Mesendoderm (in vitro differentiated cells): ENCODE results near the gene TMA7.
A peak's percentile ranks its signal among the peaks of the same experiment; 100 is the strongest.
"Not testable (repeated sequence)": the region's sequence is repeated elsewhere in the genome, so short reads cannot be mapped to it uniquely, and the experiment has no call there.

Experiments
- DNase-seq: peaks from one replicate; pipeline ENCODE4 v3.0.0; 2013
- H2AK5ac ChIP-seq: 2 replicates; pipeline ENCODE4 v1.6.1; 2013; ENCODE audit warnings: low read length, inconsistent platforms
- H2BK120ac ChIP-seq: 2 replicates; pipeline ENCODE4 v1.6.1; 2013; ENCODE audit warnings: low read depth, mild to moderate bottlenecking, low read length, moderate library complexity, mixed read lengths
- H2BK15ac ChIP-seq: replicated peaks from 2 replicates; pipeline ENCODE4 v1.6.1; 2013; ENCODE audit warnings: low read depth, mild to moderate bottlenecking, moderate library complexity
- H2BK5ac ChIP-seq: 2 replicates; pipeline ENCODE4 v1.6.1; 2013; ENCODE audit warnings: low read length, inconsistent platforms
- H3K18ac ChIP-seq: 2 replicates; pipeline ENCODE4 v1.6.1; 2013; ENCODE audit warnings: mild to moderate bottlenecking, low read length, mixed read lengths
- H3K23ac ChIP-seq: one replicate; pipeline ENCODE4 v1.6.1; 2013; ENCODE audit warnings: low read length
- H3K27ac ChIP-seq: 2 replicates; pipeline ENCODE4 v1.5.1; 2013; ENCODE audit warnings: low read depth, mild to moderate bottlenecking, inconsistent platforms, low read length, moderate library complexity
- H3K27me3 ChIP-seq: 2 replicates; pipeline ENCODE4 v1.6.1; 2013; ENCODE audit warnings: low read length, control low read depth, mild to moderate bottlenecking, inconsistent platforms; ENCODE audit not compliant: insufficient read depth, poor library complexity
- H3K36me3 ChIP-seq: 2 replicates; pipeline ENCODE4 v1.6.1; 2013; ENCODE audit warnings: low read length, inconsistent platforms; ENCODE audit not compliant: control insufficient read depth, insufficient read depth
- H3K4ac ChIP-seq: one replicate; pipeline ENCODE4 v1.6.1; 2013; ENCODE audit warnings: low read depth, mild to moderate bottlenecking, low read length, moderate library complexity
- H3K4me1 ChIP-seq: 2 replicates; pipeline ENCODE4 v1.6.1; 2013; ENCODE audit warnings: low read depth, low read length, inconsistent platforms; ENCODE audit not compliant: control insufficient read depth
- H3K4me2 ChIP-seq: 2 replicates; pipeline ENCODE4 v1.6.1; 2013; ENCODE audit warnings: low read length
- H3K4me3 ChIP-seq: 2 replicates; pipeline ENCODE4 v1.5.1; 2013; ENCODE audit warnings: mild to moderate bottlenecking, low read length
- H3K56ac ChIP-seq: one replicate; pipeline ENCODE4 v1.6.1; 2013; ENCODE audit warnings: low read length
- H3K79me1 ChIP-seq: 2 replicates; pipeline ENCODE4 v1.6.1; 2013; ENCODE audit warnings: low read length, inconsistent platforms
- H3K79me2 ChIP-seq: 2 replicates; pipeline ENCODE4 v1.6.1; 2013; ENCODE audit warnings: mild to moderate bottlenecking, low read length; ENCODE audit not compliant: control insufficient read depth, insufficient read depth
- H3K9ac ChIP-seq: 2 replicates; pipeline ENCODE4 v1.6.1; 2013; ENCODE audit warnings: low read length, inconsistent platforms
- H4K5ac ChIP-seq: one replicate; pipeline ENCODE4 v1.6.1; 2013; ENCODE audit warnings: low read length
- H4K8ac ChIP-seq: one replicate; pipeline ENCODE4 v1.6.1; 2013; ENCODE audit warnings: low read depth, mild to moderate bottlenecking, control low read depth, low read length, moderate library complexity
- WGBS: extraction: QIAGEN DNeasy Blood & Tissue Kit; methylation state at CpG from one replicate; pipeline ENCODE4 v1.1.7; 2013; ENCODE audit warnings: low lambda C conversion rate, missing lambda C conversion rate; ENCODE audit not compliant: insufficient coverage; ENCODE audit errors: extremely low coverage; 5-methylcytosine and 5-hydroxymethylcytosine counted together

TMA7 gene

DNA sequence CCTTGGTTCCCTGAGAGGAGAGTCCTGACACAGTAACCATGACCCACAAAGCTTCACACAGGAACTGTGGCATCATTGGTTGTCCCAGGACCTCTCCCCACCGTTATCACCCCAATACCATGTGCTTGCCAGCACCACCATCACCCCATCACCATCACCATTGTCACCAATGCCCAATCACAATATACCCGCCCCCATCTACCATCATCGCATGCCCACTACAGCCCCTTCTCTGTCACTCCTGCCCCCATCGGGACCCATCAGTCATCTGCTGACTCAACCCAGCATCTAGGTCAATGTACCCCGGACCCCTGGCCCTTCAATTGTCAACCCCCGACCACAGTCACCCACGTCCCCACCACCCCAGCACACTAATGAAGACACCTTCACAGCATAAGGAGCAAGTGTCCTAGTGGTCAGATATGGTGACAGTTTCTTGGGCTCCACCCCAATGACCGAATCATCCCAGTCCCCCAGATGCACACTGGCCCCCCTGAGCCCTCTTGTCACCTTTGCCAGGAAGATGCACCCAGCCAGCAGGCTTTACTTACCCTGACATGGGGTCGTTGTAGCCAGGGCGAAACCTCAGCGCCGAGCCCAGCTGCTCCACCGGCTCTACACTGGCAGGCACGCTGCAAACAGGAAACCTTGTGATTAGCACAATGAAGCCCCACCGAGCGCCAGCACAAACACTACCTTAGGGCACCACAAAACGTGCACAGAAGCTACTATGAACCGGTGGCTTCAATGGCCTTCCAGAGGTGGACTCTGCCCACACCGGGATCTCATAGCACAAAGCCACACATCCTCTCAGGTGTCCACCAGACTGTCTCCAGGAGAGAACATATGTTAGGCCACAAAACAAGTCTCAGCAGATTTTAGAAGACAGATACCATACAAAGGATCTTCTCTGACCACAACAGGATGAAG lies 38.8 kb downstream of the TMA7 start:
- no peaks in the 10 kb centered on the region for H3K79me1 ChIP-seq
- no peak overlapping the region for H3K4me3 ChIP-seq
- H4K8ac ChIP-seq = no peak overlapping the region
- no peaks in the 10 kb centered on the region for H3K27me3 ChIP-seq
- DNase-seq = no peak
- H3K23ac ChIP-seq = no peak overlapping the region
- H3K18ac ChIP-seq = no peak overlapping the region
- H4K5ac ChIP-seq = no peak overlapping the region
- WGBS = no CpG with 5 or more reads among the region's 19 CpGs
- no peaks in the 10 kb centered on the region for H3K36me3 ChIP-seq
- no peak overlapping the region for H2BK15ac ChIP-seq
- no peak overlapping the region for H3K56ac ChIP-seq
- H2AK5ac ChIP-seq = no peak overlapping the region
- H3K4ac ChIP-seq = no peak overlapping the region
- peaks cover 6% of the 10 kb centered on the region for H3K4me1 ChIP-seq
- H2BK5ac ChIP-seq = no peak overlapping the region
- no peak overlapping the region for H3K9ac ChIP-seq
- no peak overlapping the region for H3K27ac ChIP-seq
- no peaks in the 10 kb centered on the region for H3K79me2 ChIP-seq
- no peak overlapping the region for H2BK120ac ChIP-seq
- no peak overlapping the region for H3K4me2 ChIP-seq

DNA sequence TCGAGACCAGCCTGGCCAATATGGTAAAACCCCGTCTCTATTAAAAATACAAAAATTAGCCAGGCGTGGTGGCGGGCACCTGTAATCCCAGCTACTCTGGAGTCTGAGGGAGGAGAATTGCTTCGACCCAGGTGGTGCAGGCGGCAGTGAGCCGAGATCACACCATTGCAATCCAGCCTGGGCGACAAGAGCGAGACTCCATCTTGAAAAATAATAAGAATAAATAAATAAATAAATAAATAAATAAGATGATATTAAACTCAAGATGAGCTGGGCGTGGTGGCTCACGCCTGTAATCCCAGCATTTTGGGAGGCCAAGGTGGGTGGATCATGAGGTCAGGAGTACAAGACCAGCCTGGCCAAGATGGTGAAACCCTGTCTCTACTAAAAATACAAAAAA lies 40.8 kb downstream of the TMA7 start:
- H2BK15ac ChIP-seq = not testable (repeated sequence)

DNA sequence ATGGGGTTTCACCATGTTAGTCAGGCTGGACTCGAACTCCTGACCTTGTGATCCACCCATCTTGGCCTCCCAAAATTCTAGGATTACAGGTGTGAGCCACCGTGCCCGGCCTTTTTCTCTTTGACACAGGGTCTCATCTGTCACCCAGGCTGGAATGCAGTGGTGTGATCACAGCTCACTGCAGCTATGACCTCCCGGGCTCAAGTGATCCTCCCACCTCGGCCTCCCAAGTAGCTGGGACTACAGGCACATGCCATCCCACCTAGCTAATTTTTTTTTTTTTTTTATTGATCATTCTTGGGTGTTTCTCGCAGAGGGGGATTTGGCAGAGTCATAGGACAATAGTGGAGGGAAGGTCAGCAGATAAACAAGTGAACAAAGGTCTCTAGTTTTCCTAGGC lies 42.8 kb downstream of the TMA7 start:
- not testable (repeated sequence) for H3K4ac ChIP-seq, DNase-seq, H4K8ac ChIP-seq, H2BK120ac ChIP-seq, H3K4me2 ChIP-seq, H3K36me3 ChIP-seq, H2BK15ac ChIP-seq, H3K27ac ChIP-seq, H3K9ac ChIP-seq, H3K79me1 ChIP-seq, H3K18ac ChIP-seq, H3K23ac ChIP-seq, H3K56ac ChIP-seq, H2AK5ac ChIP-seq, H3K4me3 ChIP-seq, H3K79me2 ChIP-seq, H3K4me1 ChIP-seq, H3K27me3 ChIP-seq, H4K5ac ChIP-seq, H2BK5ac ChIP-seq
- WGBS = no CpG with 5 or more reads among the region's 6 CpGs

More for the DNA sequence above, 40.8 kb downstream of the TMA7 start:
- not testable (repeated sequence) for H3K27ac ChIP-seq, H3K79me2 ChIP-seq, DNase-seq, H3K4me2 ChIP-seq, H2BK5ac ChIP-seq, H2AK5ac ChIP-seq, H3K4me3 ChIP-seq, H2BK120ac ChIP-seq, H4K8ac ChIP-seq, H3K36me3 ChIP-seq, H4K5ac ChIP-seq, H3K4me1 ChIP-seq, H3K23ac ChIP-seq, H3K27me3 ChIP-seq, H3K9ac ChIP-seq, H3K79me1 ChIP-seq, H3K18ac ChIP-seq, H3K56ac ChIP-seq, H3K4ac ChIP-seq
- no CpG with 5 or more reads among the region's 11 CpGs for WGBS

DNA sequence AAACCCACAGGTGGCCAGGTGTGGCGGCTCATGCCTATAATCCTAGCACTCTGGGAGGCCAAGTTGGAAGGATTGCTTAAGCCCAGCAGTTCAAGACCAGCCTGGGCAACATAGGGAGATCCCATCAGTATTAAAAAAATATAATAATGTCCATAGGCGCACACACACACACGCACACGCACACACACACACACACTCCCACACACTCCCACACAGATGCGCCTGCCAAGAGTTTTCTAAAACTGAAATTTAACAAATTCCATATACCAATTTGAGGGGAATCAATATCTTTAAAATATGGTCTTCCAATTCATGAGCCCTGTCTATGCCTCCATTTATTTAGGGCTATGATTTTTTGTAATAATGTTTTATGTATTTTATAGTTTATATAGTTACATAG lies 46.9 kb downstream of the TMA7 start:
- Histone ChIP-seq H3K27me3 (no peaks in the 10 kb centered on the region), H3K23ac (no peak overlapping the region), H3K79me2 (no peaks in the 10 kb centered on the region), H3K4me1 (no peaks in the 10 kb centered on the region), H3K36me3 (no peaks in the 10 kb centered on the region), H2AK5ac (no peak overlapping the region), H3K18ac (no peak overlapping the region), H2BK120ac (no peak overlapping the region), H3K27ac (no peak overlapping the region), H3K4ac (no peak overlapping the region), H3K79me1 (no peaks in the 10 kb centered on the region), H3K4me3 (no peak overlapping the region), H3K9ac (no peak overlapping the region), H4K8ac (no peak overlapping the region), H3K4me2 (no peak overlapping the region), H2BK5ac (no peak overlapping the region), H3K56ac (no peak overlapping the region), H4K5ac (no peak overlapping the region), H2BK15ac (no peak overlapping the region)
- WGBS = no CpG with 5 or more reads among the region's 5 CpGs
- DNase-seq = no peak

DNA sequence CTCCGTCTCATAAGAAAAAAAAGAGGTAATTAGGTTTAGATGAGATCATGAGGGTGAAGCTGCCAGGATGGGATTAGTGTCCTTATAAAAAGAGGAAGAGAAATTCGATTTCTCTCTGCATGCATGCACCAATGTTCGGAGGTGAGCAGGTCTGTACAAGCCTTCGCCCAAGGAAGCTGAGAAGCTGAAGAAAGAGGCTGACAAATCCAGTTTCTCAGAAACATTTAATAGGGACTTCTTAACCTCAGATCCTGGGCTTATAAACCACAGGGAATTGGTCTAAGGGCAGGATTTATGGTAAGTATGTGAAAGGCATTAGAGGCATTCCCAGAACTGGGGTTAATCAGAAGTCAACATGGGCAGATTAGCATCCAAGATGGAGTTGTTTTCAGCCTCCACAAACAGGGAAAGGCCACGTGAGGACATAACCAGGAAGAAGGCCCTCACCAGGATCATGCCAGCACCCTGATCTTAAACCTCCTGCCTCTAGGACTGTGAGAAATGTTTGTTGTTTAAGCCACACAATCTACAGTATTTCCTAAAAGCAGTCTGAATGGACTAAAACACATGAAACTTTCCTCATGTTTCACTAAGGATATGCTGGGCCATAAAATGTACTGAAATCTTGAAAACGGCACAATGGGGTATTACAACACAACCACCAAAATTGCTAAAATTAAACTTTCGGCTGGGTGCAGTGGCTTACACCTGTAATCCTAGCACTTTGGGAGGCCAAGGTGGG lies 52.6 kb downstream of the TMA7 start:
- H3K56ac ChIP-seq = no peak overlapping the region
- no peak overlapping the region for H4K5ac ChIP-seq
- H3K27ac ChIP-seq = no peak overlapping the region

More for the DNA sequence above, 52.6 kb downstream of the TMA7 start:
- WGBS = no CpG with 5 or more reads among the region's 7 CpGs
- H2AK5ac ChIP-seq = no peak overlapping the region
- no peak overlapping the region for H3K4me2 ChIP-seq
- H3K79me2 ChIP-seq = no peaks in the 10 kb centered on the region
- H3K9ac ChIP-seq = no peak overlapping the region
- H3K79me1 ChIP-seq = no peaks in the 10 kb centered on the region
- H3K23ac ChIP-seq = peak overlapping the region; percentile 45
- no peak for DNase-seq
- H3K18ac ChIP-seq = no peak overlapping the region
- no peaks in the 10 kb centered on the region for H3K4me1 ChIP-seq
- H3K36me3 ChIP-seq = peaks cover 2% of the 10 kb centered on the region
- no peak overlapping the region for H2BK5ac ChIP-seq
- no peak overlapping the region for H3K4me3 ChIP-seq
- H2BK120ac ChIP-seq = no peak overlapping the region
- H2BK15ac ChIP-seq = no peak overlapping the region
- H4K8ac ChIP-seq = no peak overlapping the region
- H3K4ac ChIP-seq = no peak overlapping the region
- H3K27me3 ChIP-seq = no peaks in the 10 kb centered on the region
